PC-3 (cell line): ENCODE data around the gene VPS36. TPM values are rescaled to one million over a fixed set of nuclear protein-coding genes. Genes with fewer than 3 reads are reported as not detected.

Experiments
- ATAC-seq: fragments of 200-7000 bp; cut with Tn5 transposase; 2 replicates; pipeline ENCODE4 v1.9.1; 2020; ENCODE audit warnings: mild to moderate bottlenecking, moderate library complexity
- BruUV-seq: library from RNA; stranded (reverse); fragments of 400-500 nt; replicated peaks from 2 replicates; lab custom pipeline; 2021; lab: Mats Ljungman, UMichigan
- CTCF ChIA-PET: fragments of 300-600 bp; sonication (Branson Sonifier 250); formaldehyde crosslinking; loops from one replicate; lab custom pipeline; 2022; ENCODE audit warnings: antibody characterized with exemption; lab: Charles Lee
- POLR2A ChIA-PET: fragments of 300-600 bp; sonication (Branson Sonifier 250); formaldehyde crosslinking; loops from one replicate; lab custom pipeline; 2022; ENCODE audit warnings: antibody characterized with exemption; ENCODE audit not compliant: unreplicated experiment; lab: Charles Lee
- DNase-seq: peaks from one replicate; pipeline ENCODE4 v3.0.0-alpha.2; 2015
- H2AFZ ChIP-seq: fragments of 300-600 bp; sonication (generic); 2 replicates; pipeline ENCODE4 v1.6.0; 2016; ENCODE audit warnings: antibody characterized with exemption, low read length
- H3F3A ChIP-seq: fragments of 300-600 bp; sonication (generic); one replicate; pipeline ENCODE4 v1.6.0; 2017; ENCODE audit warnings: antibody characterized with exemption, low read length, control low read depth, mild to moderate bottlenecking; ENCODE audit not compliant: unreplicated experiment
- H3K27ac ChIP-seq: fragments of 300-600 bp; sonication (generic); 2 replicates; pipeline ENCODE4 v1.5.1; 2016; ENCODE audit warnings: mild to moderate bottlenecking, low read length
- H3K27me3 ChIP-seq: fragments of 300-600 bp; sonication (generic); 2 replicates; pipeline ENCODE4 v1.6.1; 2016; ENCODE audit warnings: low read length, mixed read lengths
- H3K36me3 ChIP-seq: fragments of 300-600 bp; sonication (generic); 2 replicates; pipeline ENCODE4 v1.6.1; 2016; ENCODE audit warnings: low read depth, mixed run types, low read length, mixed read lengths
- H3K4me1 ChIP-seq: fragments of 300-600 bp; sonication (generic); 2 replicates; pipeline ENCODE4 v1.5.1; 2016; ENCODE audit warnings: low read length; ENCODE audit not compliant: insufficient read depth
- H3K4me2 ChIP-seq: fragments of 300-600 bp; sonication (generic); 2 replicates; pipeline ENCODE4 v1.6.0; 2016; ENCODE audit warnings: low read length
- H3K4me3 ChIP-seq: fragments of 300-600 bp; sonication (generic); 2 replicates; pipeline ENCODE4 v1.5.1; 2016; ENCODE audit warnings: mild to moderate bottlenecking, low read length, mixed read lengths
- H3K79me2 ChIP-seq: fragments of 300-600 bp; sonication (generic); 2 replicates; pipeline ENCODE4 v1.6.1; 2017; ENCODE audit warnings: low read length, mixed read lengths
- H3K9ac ChIP-seq: fragments of 300-600 bp; sonication (generic); 2 replicates; pipeline ENCODE4 v1.6.0; 2016; ENCODE audit warnings: mild to moderate bottlenecking, low read length
- H3K9me2 ChIP-seq: fragments of 300-600 bp; sonication (generic); replicated peaks from 2 replicates; pipeline ENCODE4 v1.6.1; 2016; ENCODE audit warnings: mixed run types, low read length, mixed read lengths
- H3K9me3 ChIP-seq: fragments of 300-600 bp; sonication (generic); 2 replicates; pipeline ENCODE4 v1.6.1; 2016; ENCODE audit warnings: low read length, mixed read lengths
- H4K20me1 ChIP-seq: fragments of 300-600 bp; sonication (generic); 2 replicates; pipeline ENCODE4 v1.6.1; 2016; ENCODE audit warnings: low read length, mixed read lengths
- EZH2 ChIP-seq: fragments of 300-600 bp; sonication (generic); IDR thresholded peaks from one replicate; pipeline ENCODE4 v1.6.1; 2017; ENCODE audit warnings: antibody characterized with exemption, mild to moderate bottlenecking, low read length; ENCODE audit not compliant: unreplicated experiment
- EZH2phosphoT487 ChIP-seq: fragments of 300-600 bp; sonication (generic); IDR thresholded peaks from 2 replicates; pipeline ENCODE4 v1.6.1; 2018; ENCODE audit warnings: mild to moderate bottlenecking, antibody characterized with exemption, low read length, borderline replicate concordance
- intact Hi-C: fragments of 100-400 bp; cut with micrococcal nuclease; formaldehyde crosslinking; loops from 2 replicates; pipeline ENCODE4 v1.9.0; 2023
- total RNA-seq: library from RNA; depleted of rRNA; stranded (reverse); fragments of >200 nt; gene quantifications from 2 replicates; pipeline ENCODE4 v1.2.3, GENCODE V29; 2014
- TF ChIP-seq, protein P1 (sequence below): fragments of 300-600 bp; sonication (generic); conservative IDR thresholded peaks from 2 replicates; pipeline ENCODE4 v1.5.1; 2017; ENCODE audit warnings: antibody characterized with exemption, low read depth, mild to moderate bottlenecking, low read length

The VPS36 gene
- total RNA-seq, 1 experiment from 2014 or later = 10.1 TPM

DNA sequence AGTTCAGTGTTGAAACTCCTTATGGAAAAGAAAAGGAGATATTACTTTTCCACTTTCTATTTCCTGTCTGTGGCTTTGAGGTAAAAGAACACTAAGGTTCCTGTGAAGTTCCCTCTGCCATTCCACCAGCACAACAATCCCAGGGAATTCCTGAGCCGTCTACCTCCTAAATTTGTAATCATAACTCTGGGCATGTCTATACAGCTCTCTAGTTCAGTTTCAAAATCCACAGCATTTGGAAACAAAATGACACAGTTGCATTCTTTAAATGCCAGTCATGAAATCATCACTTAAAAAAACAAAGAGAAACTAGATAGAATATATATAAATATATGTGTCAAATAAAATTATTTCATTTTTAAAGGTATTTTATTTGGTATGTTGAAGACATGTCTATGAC, 35.5 kb downstream of the VPS36 start:
- Histone ChIP-seq H3K4me3 (no peak overlapping the region), H3K9me3 (no peaks in the 10 kb centered on the region), H3K79me2 (no peaks in the 10 kb centered on the region), H3K9me2 (no peaks in the 10 kb centered on the region), H3K4me2 (no peak overlapping the region), H4K20me1 (no peaks in the 10 kb centered on the region), H3K27me3 (no peaks in the 10 kb centered on the region), H3F3A (no peaks in the 10 kb centered on the region), H3K27ac (no peak overlapping the region), H3K4me1 (no peaks in the 10 kb centered on the region), H2AFZ (no peak overlapping the region), H3K36me3 (no peaks in the 10 kb centered on the region), H3K9ac (no peak overlapping the region)
- no peak for TF ChIP-seq EZH2
- no peak for TF ChIP-seq EZH2phosphoT487
- TF ChIP-seq, protein P1, sequence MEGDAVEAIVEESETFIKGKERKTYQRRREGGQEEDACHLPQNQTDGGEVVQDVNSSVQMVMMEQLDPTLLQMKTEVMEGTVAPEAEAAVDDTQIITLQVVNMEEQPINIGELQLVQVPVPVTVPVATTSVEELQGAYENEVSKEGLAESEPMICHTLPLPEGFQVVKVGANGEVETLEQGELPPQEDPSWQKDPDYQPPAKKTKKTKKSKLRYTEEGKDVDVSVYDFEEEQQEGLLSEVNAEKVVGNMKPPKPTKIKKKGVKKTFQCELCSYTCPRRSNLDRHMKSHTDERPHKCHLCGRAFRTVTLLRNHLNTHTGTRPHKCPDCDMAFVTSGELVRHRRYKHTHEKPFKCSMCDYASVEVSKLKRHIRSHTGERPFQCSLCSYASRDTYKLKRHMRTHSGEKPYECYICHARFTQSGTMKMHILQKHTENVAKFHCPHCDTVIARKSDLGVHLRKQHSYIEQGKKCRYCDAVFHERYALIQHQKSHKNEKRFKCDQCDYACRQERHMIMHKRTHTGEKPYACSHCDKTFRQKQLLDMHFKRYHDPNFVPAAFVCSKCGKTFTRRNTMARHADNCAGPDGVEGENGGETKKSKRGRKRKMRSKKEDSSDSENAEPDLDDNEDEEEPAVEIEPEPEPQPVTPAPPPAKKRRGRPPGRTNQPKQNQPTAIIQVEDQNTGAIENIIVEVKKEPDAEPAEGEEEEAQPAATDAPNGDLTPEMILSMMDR = no peak
- POLR2A ChIA-PET = no interaction called here
- no peak for DNase-seq
- BruUV-seq = no TSS peak
- intact Hi-C loops = no loop called here
- CTCF ChIA-PET = no interaction called here
- no peak for ATAC-seq

DNA sequence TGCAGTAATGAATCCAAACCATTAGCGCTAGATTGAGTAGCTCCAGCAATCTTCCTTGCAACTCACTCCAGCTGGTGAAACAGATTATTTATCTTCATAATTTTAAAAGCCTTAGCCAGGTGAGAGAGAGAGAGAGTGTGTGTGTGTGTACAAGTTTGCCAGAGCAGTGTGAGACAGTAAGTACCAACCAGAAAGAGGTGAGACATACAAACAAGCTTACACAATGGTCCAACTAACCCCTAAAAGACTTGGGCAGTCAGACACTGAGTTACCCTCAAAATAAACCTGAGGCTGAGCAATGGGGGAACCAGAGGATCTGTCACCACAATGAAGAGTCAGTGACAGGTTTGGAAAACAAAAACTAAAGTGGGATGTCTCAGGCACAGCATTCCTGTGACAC, 36.4 kb downstream of the VPS36 start:
- no peak for DNase-seq
- no TSS peak for BruUV-seq
- Histone ChIP-seq H3K4me3 (no peak overlapping the region), H3K9me3 (no peaks in the 10 kb centered on the region), H3K4me1 (no peaks in the 10 kb centered on the region), H3K27me3 (no peaks in the 10 kb centered on the region), H3K9ac (no peak overlapping the region), H3K79me2 (no peaks in the 10 kb centered on the region), H3F3A (no peaks in the 10 kb centered on the region), H3K36me3 (no peaks in the 10 kb centered on the region), H3K9me2 (no peaks in the 10 kb centered on the region), H3K27ac (no peak overlapping the region), H2AFZ (no peak overlapping the region), H4K20me1 (no peaks in the 10 kb centered on the region), H3K4me2 (no peak overlapping the region)
- no peak for ATAC-seq
- no peak for TF ChIP-seq EZH2
- TF ChIP-seq EZH2phosphoT487 = no peak
- TF ChIP-seq, protein P1 = no peak
- intact Hi-C loops = no loop called here
- ChIA-PET POLR2A (no interaction called here), CTCF (no interaction called here)

DNA sequence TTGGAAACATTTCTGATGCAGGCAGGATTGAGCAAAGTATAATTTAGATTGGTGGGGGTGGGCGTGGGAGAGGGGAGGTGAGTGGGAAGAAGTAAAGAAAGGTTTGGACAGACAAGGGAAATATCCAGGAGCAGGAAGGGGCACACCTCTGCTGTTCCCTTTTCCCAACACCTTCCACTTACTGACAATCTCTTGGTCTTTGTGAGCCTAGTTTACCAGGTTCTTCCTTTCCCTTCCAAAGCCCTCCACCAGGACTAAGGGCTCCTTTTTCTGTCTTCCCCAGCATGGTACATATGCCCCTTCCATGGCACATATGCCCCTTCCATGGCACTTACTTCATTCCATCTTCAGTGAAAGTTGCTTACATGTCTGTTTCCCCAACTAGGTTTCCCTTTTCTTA, 38.3 kb downstream of the VPS36 start:
- H3K27ac ChIP-seq = no peak overlapping the region
- H3K4me1 ChIP-seq = no peaks in the 10 kb centered on the region
- CTCF ChIA-PET = no interaction called here

More for the DNA sequence above, 38.3 kb downstream of the VPS36 start:
- TF ChIP-seq, protein P1 = no peak
- TF ChIP-seq EZH2phosphoT487 (no peak), EZH2 (no peak)
- Histone ChIP-seq H3K9me3 (no peaks in the 10 kb centered on the region), H2AFZ (no peak overlapping the region), H3K9me2 (no peaks in the 10 kb centered on the region), H3K4me2 (no peak overlapping the region), H3K27me3 (no peaks in the 10 kb centered on the region), H3K36me3 (no peaks in the 10 kb centered on the region), H3F3A (no peaks in the 10 kb centered on the region), H3K4me3 (no peak overlapping the region), H3K9ac (no peak overlapping the region), H4K20me1 (no peaks in the 10 kb centered on the region), H3K79me2 (no peaks in the 10 kb centered on the region)
- intact Hi-C loops = no loop called here
- BruUV-seq = no TSS peak
- ATAC-seq (no peak), DNase-seq (no peak)
- POLR2A ChIA-PET = no interaction called here
